ENCODE data around the gene FAM227B. TPM values are rescaled to one million over a fixed set of nuclear protein-coding genes. Genes with fewer than 3 reads are reported as not detected.
"Not testable (repeated sequence)": the region's sequence is repeated elsewhere in the genome, so short reads cannot be mapped to it uniquely, and the experiment has no call there.

FAM227B gene
- total and polyA plus RNA-seq, 7 experiments from 2014 or later: 3.7 to 25.1 (median 14.8) TPM

- H3K27ac Mint-ChIP-seq: no peak overlapping the region
- ChIA-PET CTCF (no interaction called here), POLR2A (no interaction called here)
- intact Hi-C loops (cut with micrococcal nuclease): no loop called here
- peaks cover 0 to 7% (median 0%) of the 10 kb centered on the region in 5 donors for H3K27me3 Mint-ChIP-seq
- Histone ChIP-seq H3K36me3 (ENCODE audit: control insufficient read depth in 2 of 3, insufficient read depth in 3 of 3, low read length in 3 of 3) (no peaks in the 10 kb centered on the region), H3K4me1 (ENCODE audit: control insufficient read depth in 2 of 2, insufficient read depth in 2 of 2, low read length in 2 of 2) (no peaks in the 10 kb centered on the region), H3K4me3 (ENCODE audit: low read length) (no peak overlapping the region), H3K27me3 (ENCODE audit: control insufficient read depth in 2 of 2, insufficient read depth in 2 of 2, low read length in 2 of 2) (no peaks in the 10 kb centered on the region), H3K27ac (ENCODE audit: low read depth, low read length) (no peak overlapping the region), H3K9me3 (ENCODE audit: control insufficient read depth in 2 of 3, low read length in 3 of 3) (no peaks in the 10 kb centered on the region)
- H3K36me3 Mint-ChIP-seq: no peaks in the 10 kb centered on the region
- no peaks in the 10 kb centered on the region for H3K4me1 Mint-ChIP-seq
- no peak for DNase-seq
- no peak for ATAC-seq
- H3K4me3 Mint-ChIP-seq: no peak overlapping the region
- H3K9me3 Mint-ChIP-seq: no peaks in the 10 kb centered on the region
Observed at GRCh38 chr15:49494842-49495241, 125.8 kb downstream of the FAM227B start.

DNA sequence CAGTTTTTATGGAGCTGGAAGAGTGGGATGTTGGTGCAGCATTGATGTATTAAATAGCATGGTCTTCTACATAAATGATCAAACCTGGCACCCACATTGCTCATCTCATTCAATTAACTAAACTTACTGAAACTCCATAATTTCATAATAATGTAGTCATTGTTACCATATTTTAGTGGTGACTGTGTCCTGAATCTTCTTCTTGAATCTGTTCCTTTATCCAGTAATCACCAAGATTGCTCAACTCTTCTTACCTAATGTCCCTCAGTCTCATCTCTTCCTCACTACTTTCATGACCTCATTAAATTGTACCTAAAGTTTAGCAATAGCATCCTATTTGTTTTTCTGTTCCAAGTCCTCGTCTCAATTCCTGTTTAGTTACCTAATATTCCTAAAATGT lies 127.8 kb downstream of the FAM227B start:
- H3K9me3 Mint-ChIP-seq: no peaks in the 10 kb centered on the region
- H3K4me1 Mint-ChIP-seq: no peaks in the 10 kb centered on the region
- Histone ChIP-seq H3K36me3 (ENCODE audit: control insufficient read depth in 2 of 3, insufficient read depth in 3 of 3, low read length in 3 of 3) (no peaks in the 10 kb centered on the region), H3K9me3 (ENCODE audit: control insufficient read depth in 2 of 3, low read length in 3 of 3) (no peaks in the 10 kb centered on the region), H3K4me3 (ENCODE audit: low read length) (no peak overlapping the region), H3K27ac (ENCODE audit: low read depth, low read length) (no peak overlapping the region), H3K27me3 (ENCODE audit: control insufficient read depth in 2 of 2, insufficient read depth in 2 of 2, low read length in 2 of 2) (no peaks in the 10 kb centered on the region), H3K4me1 (ENCODE audit: control insufficient read depth in 2 of 2, insufficient read depth in 2 of 2, low read length in 2 of 2) (no peaks in the 10 kb centered on the region)
- CTCF ChIA-PET: no interaction called here
- no peak overlapping the region for H3K4me3 Mint-ChIP-seq
- intact Hi-C loops (cut with micrococcal nuclease): no loop called here
- peaks cover 0 to 7% (median 0%) of the 10 kb centered on the region in 5 donors for H3K27me3 Mint-ChIP-seq
- H3K27ac Mint-ChIP-seq: no peak overlapping the region
- no peaks in the 10 kb centered on the region for H3K36me3 Mint-ChIP-seq
- no peak for ATAC-seq
- POLR2A ChIA-PET: no interaction called here
- no peak for DNase-seq

DNA sequence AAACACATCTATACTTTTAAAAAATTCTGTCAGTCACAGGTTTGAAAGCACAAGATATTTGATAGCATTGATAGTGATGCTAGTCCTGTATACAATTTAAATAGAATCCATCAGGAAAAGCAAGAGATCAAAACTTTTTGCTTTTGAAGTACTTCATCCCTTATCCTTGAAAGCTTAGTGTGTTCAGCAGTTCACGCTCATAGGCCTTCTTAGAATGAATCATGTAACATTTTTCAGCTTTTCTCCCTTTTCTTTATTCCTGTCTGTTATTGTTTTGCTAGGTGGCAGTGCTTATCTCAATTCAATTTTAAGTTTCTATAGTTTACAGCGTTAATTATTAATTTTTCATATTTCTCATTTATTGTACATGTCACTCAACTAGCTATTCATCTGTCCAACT lies 128.5 kb downstream of the FAM227B start:
- H3K27me3 Mint-ChIP-seq: peaks cover 0 to 7% (median 0%) of the 10 kb centered on the region in 5 donors
- intact Hi-C loops (cut with micrococcal nuclease): no loop called here

DNA sequence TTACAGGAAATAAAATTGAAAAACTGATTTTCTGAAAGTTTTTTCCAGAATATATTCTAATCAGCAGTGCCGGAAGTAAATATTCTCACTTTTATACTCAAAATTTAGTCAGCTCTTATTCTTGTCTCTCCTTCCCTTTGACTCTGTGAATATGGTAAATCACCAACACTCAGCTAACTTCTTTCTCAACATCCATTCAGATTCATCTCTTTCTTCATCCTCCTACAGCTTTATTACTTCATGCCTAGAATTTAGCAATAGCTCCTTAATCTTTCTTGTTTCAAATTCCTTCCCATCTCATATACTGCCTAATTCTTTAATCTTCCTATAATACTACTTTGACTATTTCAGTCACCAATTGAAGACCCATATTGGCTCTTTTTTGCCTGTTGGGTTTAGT lies 129.7 kb downstream of the FAM227B start:
- no peak for ATAC-seq
- Histone ChIP-seq H3K4me1 (ENCODE audit: control insufficient read depth in 2 of 2, insufficient read depth in 2 of 2, low read length in 2 of 2) (no peaks in the 10 kb centered on the region), H3K9me3 (ENCODE audit: control insufficient read depth in 2 of 3, low read length in 3 of 3) (no peaks in the 10 kb centered on the region), H3K27me3 (ENCODE audit: control insufficient read depth in 2 of 2, insufficient read depth in 2 of 2, low read length in 2 of 2) (no peaks in the 10 kb centered on the region), H3K27ac (ENCODE audit: low read depth, low read length) (no peak overlapping the region), H3K36me3 (ENCODE audit: control insufficient read depth in 2 of 3, insufficient read depth in 3 of 3, low read length in 3 of 3) (no peaks in the 10 kb centered on the region), H3K4me3 (ENCODE audit: low read length) (no peak overlapping the region)
- Mint-ChIP-seq H3K27ac (no peak overlapping the region), H3K4me1 (no peaks in the 10 kb centered on the region), H3K36me3 (no peaks in the 10 kb centered on the region), H3K9me3 (no peaks in the 10 kb centered on the region), H3K4me3 (no peak overlapping the region), H3K27me3 (peaks cover 0 to 7% (median 0%) of the 10 kb centered on the region in 5 donors)
- intact Hi-C loops (cut with micrococcal nuclease): no loop called here
- ChIA-PET CTCF (no interaction called here), POLR2A (no interaction called here)
- no peak for DNase-seq

More for the DNA sequence above, 128.5 kb downstream of the FAM227B start:
- ChIA-PET CTCF (no interaction called here), POLR2A (no interaction called here)
- no peak overlapping the region for H3K4me3 ChIP-seq (ENCODE audit: low read length)
- Mint-ChIP-seq H3K9me3 (no peaks in the 10 kb centered on the region), H3K4me1 (no peaks in the 10 kb centered on the region), H3K4me3 (no peak overlapping the region), H3K27ac (no peak overlapping the region), H3K36me3 (no peaks in the 10 kb centered on the region)
- no peak overlapping the region for H3K27ac ChIP-seq (ENCODE audit: low read depth, low read length)
- no peaks in the 10 kb centered on the region for H3K4me1 ChIP-seq (ENCODE audit: control insufficient read depth in 2 of 2, insufficient read depth in 2 of 2, low read length in 2 of 2)
- H3K36me3 ChIP-seq (ENCODE audit: control insufficient read depth in 2 of 3, insufficient read depth in 3 of 3, low read length in 3 of 3): no peaks in the 10 kb centered on the region
- ATAC-seq: no peak
- H3K9me3 ChIP-seq (ENCODE audit: control insufficient read depth in 2 of 3, low read length in 3 of 3): no peaks in the 10 kb centered on the region
- DNase-seq: no peak
- no peaks in the 10 kb centered on the region for H3K27me3 ChIP-seq (ENCODE audit: control insufficient read depth in 2 of 2, insufficient read depth in 2 of 2, low read length in 2 of 2)

GRCh38 chr15:49485401-49485800 lies 135.2 kb downstream of the FAM227B start:
- H3K4me1 ChIP-seq (ENCODE audit: control insufficient read depth in 2 of 2, insufficient read depth in 2 of 2, low read length in 2 of 2); DNase-seq; H3K36me3 Mint-ChIP-seq; ATAC-seq; H3K9me3 ChIP-seq (ENCODE audit: control insufficient read depth in 2 of 3, low read length in 3 of 3); H3K4me1 Mint-ChIP-seq; H3K27ac Mint-ChIP-seq; H3K27me3 ChIP-seq (ENCODE audit: control insufficient read depth in 2 of 2, insufficient read depth in 2 of 2, low read length in 2 of 2); CTCF ChIA-PET; H3K27ac ChIP-seq (ENCODE audit: low read depth, low read length); POLR2A ChIA-PET; H3K4me3 ChIP-seq (ENCODE audit: low read length); intact Hi-C loops (cut with micrococcal nuclease); H3K27me3 Mint-ChIP-seq; H3K4me3 Mint-ChIP-seq; H3K36me3 ChIP-seq (ENCODE audit: control insufficient read depth in 2 of 3, insufficient read depth in 3 of 3, low read length in 3 of 3); H3K9me3 Mint-ChIP-seq: not testable (repeated sequence)

- H3K36me3 Mint-ChIP-seq; H3K4me3 ChIP-seq (ENCODE audit: low read length); H3K4me3 Mint-ChIP-seq; H3K4me1 Mint-ChIP-seq; H3K27ac ChIP-seq (ENCODE audit: low read depth, low read length); intact Hi-C loops (cut with micrococcal nuclease); H3K27me3 ChIP-seq (ENCODE audit: control insufficient read depth in 2 of 2, insufficient read depth in 2 of 2, low read length in 2 of 2); POLR2A ChIA-PET; H3K27me3 Mint-ChIP-seq; ATAC-seq; H3K36me3 ChIP-seq (ENCODE audit: control insufficient read depth in 2 of 3, insufficient read depth in 3 of 3, low read length in 3 of 3); H3K27ac Mint-ChIP-seq; H3K4me1 ChIP-seq (ENCODE audit: control insufficient read depth in 2 of 2, insufficient read depth in 2 of 2, low read length in 2 of 2); H3K9me3 ChIP-seq (ENCODE audit: control insufficient read depth in 2 of 3, low read length in 3 of 3); DNase-seq; H3K9me3 Mint-ChIP-seq; CTCF ChIA-PET: not testable (repeated sequence)
Observed at GRCh38 chr15:49478982-49479381, 141.6 kb downstream of the FAM227B start.

DNA sequence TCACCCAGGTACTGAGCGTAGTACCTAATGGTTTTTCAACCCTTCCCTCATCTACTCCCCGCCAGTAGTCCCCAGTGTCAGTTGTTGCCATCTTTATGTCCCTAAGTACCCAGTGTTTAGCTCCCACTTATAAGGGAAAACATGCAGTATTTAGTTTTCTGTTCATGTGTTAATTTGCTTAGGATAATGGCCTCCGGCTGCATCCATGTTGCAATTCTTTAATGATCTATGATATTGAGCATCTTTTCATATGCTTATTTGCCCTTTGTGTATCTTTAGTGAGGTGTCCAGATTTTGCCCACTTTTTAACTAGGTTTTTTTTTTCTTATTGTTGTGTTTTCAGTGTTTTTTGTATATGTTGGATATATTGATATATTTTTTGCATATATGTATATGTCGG lies 142.6 kb downstream of the FAM227B start:
- H3K36me3 ChIP-seq (ENCODE audit: control insufficient read depth in 2 of 3, insufficient read depth in 3 of 3, low read length in 3 of 3); H3K27me3 Mint-ChIP-seq; H3K36me3 Mint-ChIP-seq; CTCF ChIA-PET; H3K9me3 ChIP-seq (ENCODE audit: control insufficient read depth in 2 of 3, low read length in 3 of 3); H3K4me1 Mint-ChIP-seq; H3K9me3 Mint-ChIP-seq; H3K4me1 ChIP-seq (ENCODE audit: control insufficient read depth in 2 of 2, insufficient read depth in 2 of 2, low read length in 2 of 2); H3K4me3 Mint-ChIP-seq; H3K4me3 ChIP-seq (ENCODE audit: low read length); H3K27ac Mint-ChIP-seq; intact Hi-C loops (cut with micrococcal nuclease); H3K27me3 ChIP-seq (ENCODE audit: control insufficient read depth in 2 of 2, insufficient read depth in 2 of 2, low read length in 2 of 2); POLR2A ChIA-PET; H3K27ac ChIP-seq (ENCODE audit: low read depth, low read length); DNase-seq; ATAC-seq: not testable (repeated sequence)
